SK-N-SH (cell line): ENCODE measurements around the gene KTN1.

Experiments
- ELF1 ChIP-seq: IDR thresholded peaks from 2 replicates; pipeline ENCODE4 v1.4.0; 2012
- GATA2 ChIP-seq: sonication (generic); formaldehyde crosslinking; IDR thresholded peaks from 2 replicates; pipeline ENCODE4 v1.5.0; 2020; ENCODE audit warnings: mild to moderate bottlenecking, missing genetic modification reagents
- MEF2A ChIP-seq: IDR thresholded peaks from 2 replicates; pipeline ENCODE4 v1.4.0; 2012; ENCODE audit warnings: low read depth, borderline replicate concordance
- NFIC ChIP-seq: IDR thresholded peaks from 2 replicates; pipeline ENCODE4 v1.4.0; 2012; ENCODE audit warnings: borderline replicate concordance
- NRF1 ChIP-seq: IDR thresholded peaks from 2 replicates; pipeline ENCODE4 v1.6.1; 2012; ENCODE audit warnings: low read depth, mild to moderate bottlenecking, low read length
- POLR2AphosphoS5 ChIP-seq: IDR thresholded peaks from 2 replicates; pipeline ENCODE4 v1.6.1; 2012; ENCODE audit warnings: low read depth, low read length
- RCOR1 ChIP-seq: fragments of 150-350 bp; IDR thresholded peaks from 2 replicates; pipeline ENCODE4 v1.6.1; 2017; ENCODE audit warnings: antibody characterized with exemption, low read length
- TAF1 ChIP-seq: IDR thresholded peaks from 2 replicates; pipeline ENCODE4 v1.6.1; 2012; ENCODE audit warnings: low read depth, mild to moderate bottlenecking, low read length, moderate library complexity, borderline replicate concordance
- YY1 ChIP-seq: IDR thresholded peaks from 2 replicates; pipeline ENCODE4 v1.4.0; 2012; ENCODE audit warnings: low read depth, mild to moderate bottlenecking
- TF ChIP-seq, protein P1 (sequence below): fragments of 200-600 bp; sonication (generic); IDR thresholded peaks from 2 replicates; pipeline ENCODE4 v1.6.1; 2017; ENCODE audit warnings: antibody characterized with exemption, mild to moderate bottlenecking, moderate library complexity
- TF ChIP-seq, protein P2 (sequence below): IDR thresholded peaks from 2 replicates; pipeline ENCODE4; 2012
- TF ChIP-seq, protein P3 (sequence below): IDR thresholded peaks from 2 replicates; pipeline ENCODE4 v1.6.1; 2012; ENCODE audit warnings: mild to moderate bottlenecking, low read depth, low read length, moderate library complexity
- TF ChIP-seq, protein P4 (sequence below): IDR thresholded peaks from 2 replicates; pipeline ENCODE4 v1.4.0; 2012; ENCODE audit warnings: low read depth

DNA sequence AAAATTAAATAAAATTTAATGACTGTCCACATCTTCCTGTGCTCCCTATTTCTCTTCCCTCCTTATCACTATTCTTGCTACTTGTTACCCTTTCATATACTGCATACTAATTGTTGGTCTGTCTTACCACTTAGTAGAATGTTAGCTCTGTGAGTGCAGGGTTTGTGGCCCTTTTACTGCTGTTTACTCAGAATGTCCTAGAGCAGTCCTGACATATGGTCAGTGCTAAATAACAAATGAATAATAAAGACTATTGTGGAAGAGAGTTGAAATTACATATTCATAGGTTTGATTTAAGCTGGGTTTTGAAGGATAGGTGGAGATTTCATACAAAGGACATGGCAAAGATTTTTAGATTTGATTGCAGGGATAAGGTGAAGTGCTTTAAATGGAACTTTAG, 24.5 kb downstream of the KTN1 start:
- TF ChIP-seq, protein P1, sequence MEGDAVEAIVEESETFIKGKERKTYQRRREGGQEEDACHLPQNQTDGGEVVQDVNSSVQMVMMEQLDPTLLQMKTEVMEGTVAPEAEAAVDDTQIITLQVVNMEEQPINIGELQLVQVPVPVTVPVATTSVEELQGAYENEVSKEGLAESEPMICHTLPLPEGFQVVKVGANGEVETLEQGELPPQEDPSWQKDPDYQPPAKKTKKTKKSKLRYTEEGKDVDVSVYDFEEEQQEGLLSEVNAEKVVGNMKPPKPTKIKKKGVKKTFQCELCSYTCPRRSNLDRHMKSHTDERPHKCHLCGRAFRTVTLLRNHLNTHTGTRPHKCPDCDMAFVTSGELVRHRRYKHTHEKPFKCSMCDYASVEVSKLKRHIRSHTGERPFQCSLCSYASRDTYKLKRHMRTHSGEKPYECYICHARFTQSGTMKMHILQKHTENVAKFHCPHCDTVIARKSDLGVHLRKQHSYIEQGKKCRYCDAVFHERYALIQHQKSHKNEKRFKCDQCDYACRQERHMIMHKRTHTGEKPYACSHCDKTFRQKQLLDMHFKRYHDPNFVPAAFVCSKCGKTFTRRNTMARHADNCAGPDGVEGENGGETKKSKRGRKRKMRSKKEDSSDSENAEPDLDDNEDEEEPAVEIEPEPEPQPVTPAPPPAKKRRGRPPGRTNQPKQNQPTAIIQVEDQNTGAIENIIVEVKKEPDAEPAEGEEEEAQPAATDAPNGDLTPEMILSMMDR: no peak
- TF ChIP-seq ELF1: no peak
- TF ChIP-seq NFIC: no peak
- TF ChIP-seq, protein P2, sequence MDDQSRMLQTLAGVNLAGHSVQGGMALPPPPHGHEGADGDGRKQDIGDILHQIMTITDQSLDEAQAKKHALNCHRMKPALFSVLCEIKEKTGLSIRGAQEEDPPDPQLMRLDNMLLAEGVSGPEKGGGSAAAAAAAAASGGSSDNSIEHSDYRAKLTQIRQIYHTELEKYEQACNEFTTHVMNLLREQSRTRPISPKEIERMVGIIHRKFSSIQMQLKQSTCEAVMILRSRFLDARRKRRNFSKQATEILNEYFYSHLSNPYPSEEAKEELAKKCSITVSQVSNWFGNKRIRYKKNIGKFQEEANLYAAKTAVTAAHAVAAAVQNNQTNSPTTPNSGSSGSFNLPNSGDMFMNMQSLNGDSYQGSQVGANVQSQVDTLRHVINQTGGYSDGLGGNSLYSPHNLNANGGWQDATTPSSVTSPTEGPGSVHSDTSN: no peak
- no peak for TF ChIP-seq TAF1
- no peak for TF ChIP-seq GATA2 (CRISPR knock-in tag)
- no peak for TF ChIP-seq RCOR1
- TF ChIP-seq, protein P3, sequence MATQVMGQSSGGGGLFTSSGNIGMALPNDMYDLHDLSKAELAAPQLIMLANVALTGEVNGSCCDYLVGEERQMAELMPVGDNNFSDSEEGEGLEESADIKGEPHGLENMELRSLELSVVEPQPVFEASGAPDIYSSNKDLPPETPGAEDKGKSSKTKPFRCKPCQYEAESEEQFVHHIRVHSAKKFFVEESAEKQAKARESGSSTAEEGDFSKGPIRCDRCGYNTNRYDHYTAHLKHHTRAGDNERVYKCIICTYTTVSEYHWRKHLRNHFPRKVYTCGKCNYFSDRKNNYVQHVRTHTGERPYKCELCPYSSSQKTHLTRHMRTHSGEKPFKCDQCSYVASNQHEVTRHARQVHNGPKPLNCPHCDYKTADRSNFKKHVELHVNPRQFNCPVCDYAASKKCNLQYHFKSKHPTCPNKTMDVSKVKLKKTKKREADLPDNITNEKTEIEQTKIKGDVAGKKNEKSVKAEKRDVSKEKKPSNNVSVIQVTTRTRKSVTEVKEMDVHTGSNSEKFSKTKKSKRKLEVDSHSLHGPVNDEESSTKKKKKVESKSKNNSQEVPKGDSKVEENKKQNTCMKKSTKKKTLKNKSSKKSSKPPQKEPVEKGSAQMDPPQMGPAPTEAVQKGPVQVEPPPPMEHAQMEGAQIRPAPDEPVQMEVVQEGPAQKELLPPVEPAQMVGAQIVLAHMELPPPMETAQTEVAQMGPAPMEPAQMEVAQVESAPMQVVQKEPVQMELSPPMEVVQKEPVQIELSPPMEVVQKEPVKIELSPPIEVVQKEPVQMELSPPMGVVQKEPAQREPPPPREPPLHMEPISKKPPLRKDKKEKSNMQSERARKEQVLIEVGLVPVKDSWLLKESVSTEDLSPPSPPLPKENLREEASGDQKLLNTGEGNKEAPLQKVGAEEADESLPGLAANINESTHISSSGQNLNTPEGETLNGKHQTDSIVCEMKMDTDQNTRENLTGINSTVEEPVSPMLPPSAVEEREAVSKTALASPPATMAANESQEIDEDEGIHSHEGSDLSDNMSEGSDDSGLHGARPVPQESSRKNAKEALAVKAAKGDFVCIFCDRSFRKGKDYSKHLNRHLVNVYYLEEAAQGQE: no peak
- TF ChIP-seq POLR2AphosphoS5: no peak
- no peak for TF ChIP-seq YY1
- TF ChIP-seq, protein P4, sequence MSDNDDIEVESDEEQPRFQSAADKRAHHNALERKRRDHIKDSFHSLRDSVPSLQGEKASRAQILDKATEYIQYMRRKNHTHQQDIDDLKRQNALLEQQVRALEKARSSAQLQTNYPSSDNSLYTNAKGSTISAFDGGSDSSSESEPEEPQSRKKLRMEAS: no peak
- TF ChIP-seq NRF1: no peak
- TF ChIP-seq MEF2A: no peak
